ENCODE results near the gene CCNY.

The CCNY gene

DNA sequence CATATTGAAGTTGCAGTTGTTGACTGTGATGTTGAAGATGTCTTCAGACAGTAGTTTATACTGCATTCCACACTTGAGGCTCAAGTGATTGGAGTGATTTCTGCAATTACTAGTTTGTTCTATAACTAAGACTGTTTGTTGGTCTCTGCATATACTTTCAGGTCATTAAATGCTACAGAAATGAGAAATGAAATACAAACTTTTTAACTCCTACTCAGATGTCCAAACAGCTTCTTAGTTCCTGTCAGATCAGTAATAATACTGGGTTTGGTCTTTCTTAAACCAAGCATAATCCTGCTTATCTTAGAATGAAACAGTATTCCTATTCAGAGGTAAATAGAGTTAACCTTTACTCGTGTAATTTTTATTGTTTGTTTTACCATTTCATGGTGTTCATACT is 115.9 kb downstream of the CCNY start:
- no peak for DNase-seq (ENCODE audit: low read depth in 2 of 2)

DNA sequence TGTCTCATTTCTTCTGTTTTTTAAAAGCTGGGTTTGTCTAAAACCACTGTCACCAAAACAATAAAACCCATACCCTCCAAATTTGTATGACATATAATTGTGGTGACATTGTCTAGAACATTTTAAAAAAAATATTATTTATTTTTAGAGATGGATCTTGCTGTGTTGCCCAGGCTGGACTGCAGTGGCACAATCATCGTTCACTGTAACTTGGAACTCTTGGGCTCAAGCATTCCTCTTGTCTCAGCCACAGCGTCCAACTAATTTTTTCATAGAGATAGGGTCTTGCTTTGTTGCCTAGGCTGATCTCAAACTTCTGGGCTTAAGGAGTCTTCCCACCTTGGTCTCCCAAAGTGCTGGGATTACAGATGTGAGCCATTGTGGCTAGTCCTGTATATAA is 116.5 kb downstream of the CCNY start:
- DNase-seq (ENCODE audit: low read depth in 2 of 2) = no peak

DNA sequence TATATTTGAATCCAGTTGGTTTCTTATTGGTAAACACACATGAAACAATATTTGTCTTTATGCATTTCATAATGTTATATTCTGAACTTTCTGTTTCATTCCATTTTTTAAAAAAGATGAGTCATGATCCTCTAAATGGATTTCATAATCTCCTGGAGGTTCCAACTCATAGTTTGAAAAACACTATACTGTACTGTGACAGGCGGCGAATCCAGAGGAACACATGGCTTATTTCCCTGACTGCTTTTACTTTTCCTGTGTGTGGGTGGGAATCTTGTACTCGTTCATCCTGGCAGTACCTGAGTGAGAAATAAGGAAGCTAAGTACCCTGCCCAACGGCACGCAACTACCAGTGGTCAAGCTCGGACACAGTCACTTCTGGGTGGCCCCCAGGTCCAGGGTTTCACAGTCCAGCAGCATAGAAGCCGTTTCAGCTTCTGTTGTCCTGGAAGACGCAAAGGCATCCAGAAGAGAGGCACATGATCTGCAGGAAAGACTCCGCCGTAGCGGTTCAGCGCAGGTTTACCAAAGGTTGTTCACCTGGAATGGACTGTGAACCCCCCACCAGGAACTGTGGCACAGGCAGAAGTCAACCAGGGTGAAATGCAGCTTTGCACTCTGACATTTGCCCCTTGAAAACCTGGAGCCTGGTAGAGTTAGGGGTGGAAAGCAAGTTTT is 117.7 kb downstream of the CCNY start:
- DNase-seq (ENCODE audit: low read depth in 2 of 2) = no peak

DNA sequence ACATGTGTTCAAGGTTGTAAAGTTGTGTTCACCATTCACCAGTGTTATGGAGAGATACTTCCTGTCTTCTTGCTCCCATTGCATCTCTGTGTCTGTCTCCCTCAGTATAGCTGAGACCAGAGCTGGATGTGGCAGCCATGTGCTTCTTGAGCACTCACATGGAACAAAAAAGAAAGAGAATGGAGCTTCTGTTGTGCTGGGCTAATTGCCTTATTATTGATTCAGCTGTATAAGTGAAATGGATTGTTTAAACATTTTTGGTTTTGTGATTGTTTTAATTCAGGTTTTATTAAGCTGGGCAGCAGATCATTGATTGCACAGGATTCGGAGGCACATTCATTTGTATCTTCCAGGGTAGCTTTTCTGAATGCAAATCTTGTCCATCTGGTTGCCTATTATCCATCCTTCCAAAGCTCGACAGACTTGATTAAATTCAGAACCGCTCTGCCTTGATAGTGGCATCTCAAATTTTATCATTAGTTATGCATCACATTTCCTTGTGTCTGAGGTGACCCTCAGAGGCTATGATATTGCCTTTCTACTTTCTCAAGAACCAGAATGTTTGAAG is 119.9 kb downstream of the CCNY start:
- DNase-seq (ENCODE audit: low read depth in 2 of 2) = no peak

DNA sequence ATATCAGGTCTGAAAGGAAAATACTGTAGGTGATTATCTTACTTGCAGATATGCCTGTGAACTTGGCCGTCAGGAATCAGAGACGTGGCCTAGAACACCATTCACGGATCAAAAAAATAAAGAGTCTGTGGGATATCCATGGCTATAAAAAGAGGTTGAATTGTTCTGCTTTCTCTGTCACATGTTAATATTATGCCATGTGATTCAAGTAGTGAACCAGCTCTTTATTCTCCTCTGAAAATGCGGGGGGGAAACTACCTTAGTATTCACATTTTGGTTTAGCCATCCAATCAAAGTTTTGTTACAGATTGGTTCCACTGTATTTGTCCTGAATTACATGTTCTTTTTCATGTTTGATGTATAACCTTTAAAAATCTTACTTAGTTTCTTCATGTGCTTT is 120.5 kb downstream of the CCNY start:
- DNase-seq (ENCODE audit: low read depth in 2 of 2) = no peak

DNA sequence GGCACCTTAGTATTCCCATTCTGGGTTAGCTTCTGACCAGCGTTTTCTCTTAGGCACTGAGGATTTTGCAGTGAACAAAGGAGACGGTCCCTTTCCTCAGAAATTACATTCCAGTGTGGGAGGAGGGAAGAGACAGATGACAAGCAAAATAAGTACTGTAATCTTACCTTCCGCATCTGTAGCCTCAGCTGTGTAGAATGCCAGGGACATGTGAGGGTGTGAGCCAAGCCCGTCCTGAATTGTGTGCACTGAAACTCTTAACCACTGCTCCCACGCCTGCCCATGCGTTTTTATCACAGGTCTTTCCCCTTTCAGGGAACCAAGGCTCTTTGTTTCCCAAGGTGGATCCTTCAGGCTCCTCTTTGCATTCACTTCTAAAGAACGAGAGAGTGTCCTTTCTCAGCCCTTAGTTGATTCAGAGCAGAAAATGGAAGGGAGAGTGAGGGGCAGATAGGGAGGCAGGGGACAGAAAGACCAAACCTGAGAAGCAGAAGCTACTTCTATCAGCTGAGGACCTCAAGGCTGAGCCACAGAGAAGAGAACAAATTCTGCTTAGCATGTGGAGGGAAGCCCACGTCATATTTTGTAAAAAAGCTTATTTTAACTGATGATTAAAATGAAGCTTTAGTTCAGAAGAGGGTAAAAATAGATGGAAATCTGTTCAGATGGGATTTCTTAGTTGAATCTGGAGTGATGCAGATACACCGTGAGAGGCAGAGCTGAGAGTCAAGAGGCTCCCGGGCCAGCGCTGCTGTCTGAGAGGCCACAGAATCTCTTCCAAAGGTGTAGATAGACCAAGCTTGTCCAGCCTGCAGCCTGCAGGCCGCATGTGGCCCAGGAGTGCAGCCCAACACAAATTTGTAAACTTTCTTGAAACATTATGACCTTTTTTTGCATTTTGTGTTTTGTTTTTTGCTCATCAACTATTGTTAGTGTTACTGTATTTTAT is 122.5 kb downstream of the CCNY start:
- DNase-seq (ENCODE audit: low read depth in 2 of 2) = no peak

DNA sequence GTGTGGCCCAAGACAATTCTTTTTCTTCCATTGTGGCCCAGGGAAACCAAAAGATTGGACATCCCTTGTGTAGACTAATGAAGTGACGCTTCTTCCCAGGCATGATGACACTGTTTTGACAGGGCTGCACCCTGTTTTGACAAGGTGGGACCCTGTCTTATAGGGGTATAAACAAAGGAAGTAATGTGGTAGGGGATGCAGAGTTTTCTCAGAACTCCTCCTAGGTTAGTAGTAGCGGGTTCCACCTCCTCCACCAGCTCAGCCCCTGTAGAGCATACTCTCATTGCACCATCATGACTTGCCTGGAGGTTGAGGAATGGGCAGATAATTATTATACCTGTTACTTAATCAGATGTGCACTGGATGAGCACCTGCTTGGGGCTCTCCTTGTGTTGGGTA is 123.1 kb downstream of the CCNY start:
- no peak for DNase-seq (ENCODE audit: low read depth in 2 of 2)

DNA sequence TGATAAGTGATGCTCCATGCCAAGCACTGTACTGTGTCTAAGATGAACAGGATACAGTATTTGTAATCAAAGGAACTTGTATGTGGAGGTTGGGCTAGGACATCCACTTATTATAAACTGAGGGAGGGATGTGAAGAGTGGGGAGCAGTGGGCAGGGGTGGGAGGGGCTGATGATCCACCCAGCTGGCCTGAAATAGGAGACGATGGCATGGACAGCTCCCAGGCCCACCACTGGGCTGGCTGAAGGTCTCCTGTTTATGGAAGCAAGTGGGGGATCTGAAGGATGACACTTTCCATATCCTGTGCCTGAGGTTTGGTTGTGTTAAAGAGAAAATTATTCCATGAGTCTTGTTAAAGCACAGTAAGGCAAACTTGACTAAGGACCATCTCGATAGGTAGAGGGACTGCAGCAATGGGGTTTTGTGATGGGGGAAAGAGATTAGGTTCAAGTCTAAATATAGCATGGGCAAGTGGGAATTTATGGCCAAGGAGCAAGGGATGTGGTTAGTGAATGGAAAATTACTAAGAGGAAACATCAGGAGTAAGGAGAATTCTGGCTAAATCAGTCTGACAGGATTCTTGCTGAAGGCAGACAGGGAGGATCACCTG is 124.6 kb downstream of the CCNY start:
- no peak for DNase-seq (ENCODE audit: low read depth in 2 of 2)

DNA sequence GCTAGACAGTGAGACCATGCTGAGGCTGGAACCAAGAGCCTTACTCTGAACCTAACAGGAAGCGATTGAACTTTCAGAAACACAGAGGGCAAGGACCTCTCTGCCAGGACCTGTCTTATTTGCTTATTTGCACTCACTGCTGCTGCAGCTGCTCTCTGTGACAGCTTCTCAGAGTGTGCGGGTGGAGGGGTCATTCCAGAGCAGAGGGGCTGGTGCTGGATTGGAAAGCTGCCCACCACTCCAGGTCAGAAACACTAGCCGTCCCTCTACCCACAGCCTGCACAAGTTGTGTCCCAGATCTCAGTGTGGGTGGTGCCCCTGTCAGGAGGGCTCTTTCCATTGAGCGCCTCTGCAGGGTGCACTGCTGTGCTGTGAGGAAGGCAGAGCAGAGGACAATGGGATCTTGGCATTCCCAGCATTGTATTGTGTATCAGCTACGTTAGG is 126.2 kb downstream of the CCNY start:
- no peak for DNase-seq (ENCODE audit: low read depth in 2 of 2)

DNA sequence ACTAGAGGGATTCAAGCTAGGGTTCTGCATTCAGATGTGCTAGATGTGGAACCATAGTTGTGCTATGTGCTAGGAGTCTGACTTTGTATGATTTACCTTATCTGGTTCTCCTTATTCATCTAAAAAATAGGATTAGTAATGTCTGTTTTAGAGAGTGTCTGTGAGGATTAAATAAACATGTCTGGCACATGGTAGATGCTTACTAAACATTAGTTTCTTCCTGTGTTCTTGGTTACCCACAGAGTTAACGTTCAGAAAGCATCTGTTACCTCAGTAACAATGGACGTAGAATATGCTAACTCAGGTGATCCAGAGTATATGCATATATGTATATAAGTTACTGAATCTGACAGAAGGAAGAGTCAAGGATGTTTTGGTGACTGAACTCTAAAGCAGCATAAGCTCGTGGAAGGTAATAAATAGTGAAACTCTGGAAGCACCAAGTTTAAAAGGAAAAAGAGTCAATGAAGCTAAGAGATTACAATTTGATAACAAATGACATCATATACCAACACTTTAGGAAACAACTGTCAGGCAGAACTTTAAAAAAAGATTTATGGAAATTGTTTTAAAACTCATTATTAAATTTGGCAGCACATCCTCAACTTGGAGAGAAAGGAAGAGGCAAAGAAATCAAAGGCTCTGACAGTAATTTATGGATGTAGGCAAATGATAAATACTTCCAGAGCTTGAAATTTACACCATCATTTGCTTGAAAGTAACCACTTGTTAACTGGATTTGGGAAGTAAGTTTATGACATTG is 127.0 kb downstream of the CCNY start:
- DNase-seq (ENCODE audit: low read depth in 2 of 2) = no peak

DNA sequence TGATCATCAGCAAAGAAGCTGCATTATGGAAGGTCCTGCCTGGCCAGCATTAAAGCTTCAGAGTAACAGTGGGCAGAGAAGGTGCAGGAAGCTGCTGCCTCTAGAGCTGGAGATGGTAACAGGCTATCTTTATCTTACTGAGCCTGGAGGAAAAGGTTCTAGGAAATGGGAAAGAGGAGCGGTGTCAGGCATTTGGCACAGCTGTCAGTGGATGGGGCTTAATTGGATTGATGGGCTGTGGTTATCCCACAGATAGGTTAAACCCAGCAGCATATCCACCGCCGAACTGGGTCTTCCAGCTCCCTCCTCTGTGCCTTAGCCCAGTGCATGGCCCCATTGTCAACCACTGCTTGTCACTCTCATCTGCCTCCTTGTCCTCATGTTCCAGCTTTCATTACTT is 127.6 kb downstream of the CCNY start:
- no peak for DNase-seq (ENCODE audit: low read depth in 2 of 2)

DNA sequence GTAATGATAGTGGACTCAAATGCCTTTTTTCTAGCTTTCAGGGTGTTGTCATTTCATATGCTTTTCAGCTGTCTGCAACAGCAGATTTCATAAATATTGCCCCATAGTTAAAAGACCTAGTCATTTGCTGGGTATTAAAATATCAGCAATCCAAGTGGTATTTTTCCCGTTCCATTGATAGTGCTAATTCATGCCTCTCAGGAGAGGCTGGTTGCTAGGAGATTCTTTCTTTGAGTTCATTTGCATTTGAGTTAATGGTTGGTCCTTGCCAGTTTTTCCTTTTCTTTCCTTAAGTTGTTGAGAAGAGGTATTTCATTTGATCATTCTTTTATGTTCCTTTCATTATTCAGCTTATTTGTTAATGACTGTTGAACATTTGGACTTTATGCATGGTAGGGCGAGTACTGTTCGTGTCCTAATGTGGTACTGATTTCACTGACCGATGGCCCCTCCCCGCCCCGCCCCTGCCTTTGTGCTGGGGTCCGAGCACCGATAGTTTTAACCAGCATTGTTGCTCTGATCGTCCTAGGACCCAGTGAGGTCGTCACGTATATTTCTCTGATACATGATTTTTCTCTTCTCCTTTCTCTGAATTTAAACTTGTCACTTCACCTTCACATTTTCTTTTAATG is 128.6 kb downstream of the CCNY start:
- no peak for DNase-seq (ENCODE audit: low read depth in 2 of 2)

DNA sequence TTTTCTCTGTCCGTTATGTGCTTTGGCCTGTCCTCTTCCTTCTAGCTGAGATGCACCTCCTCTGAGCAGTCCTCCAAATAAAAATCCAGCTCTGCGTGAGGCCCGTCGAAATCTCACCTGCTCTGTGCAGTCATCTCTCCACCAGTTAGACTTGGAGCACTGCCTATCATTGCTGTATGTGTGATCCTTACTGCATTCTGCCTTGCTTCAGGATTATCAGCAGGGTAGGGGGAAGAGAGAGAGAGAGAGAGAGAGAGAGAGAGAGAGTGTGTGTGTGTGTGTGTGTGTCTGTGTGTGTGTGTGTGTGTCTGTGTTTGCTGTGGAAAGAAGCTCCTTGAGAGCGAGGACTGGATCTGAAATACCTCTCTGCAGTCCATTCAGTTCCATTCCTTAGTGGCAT is 129.4 kb downstream of the CCNY start:
- DNase-seq (ENCODE audit: low read depth in 2 of 2) = no peak

DNA sequence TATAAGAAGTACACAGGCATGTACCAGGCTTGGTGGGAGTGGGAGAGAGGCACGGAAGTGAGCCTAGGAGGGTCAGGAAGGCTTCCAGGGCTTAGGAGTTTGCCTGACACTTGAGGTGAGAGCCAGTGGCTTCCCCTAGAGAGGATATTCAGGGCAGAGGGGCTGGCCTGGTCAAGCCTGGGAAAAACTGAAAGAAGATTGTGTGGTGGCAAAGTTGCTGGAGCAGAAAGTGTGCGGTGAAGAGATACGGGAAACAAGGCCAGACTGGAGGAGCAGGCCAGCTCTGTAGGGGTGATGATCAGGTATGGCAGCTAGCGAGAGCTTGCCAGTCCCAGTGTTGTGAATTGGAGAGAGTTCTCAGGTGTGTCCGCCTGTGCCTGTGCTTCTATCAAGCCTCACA is 129.9 kb downstream of the CCNY start:
- no peak for DNase-seq (ENCODE audit: low read depth in 2 of 2)

DNA sequence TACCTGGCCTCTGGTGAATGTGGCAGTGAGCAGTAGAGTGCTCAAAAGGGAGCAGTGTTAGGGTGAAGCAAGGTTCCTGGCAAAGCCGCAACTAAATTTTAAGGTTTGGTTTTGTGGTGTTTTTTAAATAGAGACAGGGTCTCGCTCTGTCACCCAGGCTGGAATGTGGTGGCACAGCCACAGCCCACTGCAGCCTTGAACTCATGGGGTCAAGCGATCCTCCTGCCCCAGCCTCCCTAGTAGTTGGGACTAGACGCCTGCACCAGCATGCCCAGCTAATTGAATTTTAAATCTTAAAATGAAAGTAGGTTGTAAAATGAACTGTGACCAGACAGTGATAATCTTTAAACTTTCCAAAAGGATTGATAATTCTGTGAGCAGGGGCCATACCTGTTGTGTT is 130.4 kb downstream of the CCNY start:
- DNase-seq (ENCODE audit: low read depth in 2 of 2) = no peak

DNA sequence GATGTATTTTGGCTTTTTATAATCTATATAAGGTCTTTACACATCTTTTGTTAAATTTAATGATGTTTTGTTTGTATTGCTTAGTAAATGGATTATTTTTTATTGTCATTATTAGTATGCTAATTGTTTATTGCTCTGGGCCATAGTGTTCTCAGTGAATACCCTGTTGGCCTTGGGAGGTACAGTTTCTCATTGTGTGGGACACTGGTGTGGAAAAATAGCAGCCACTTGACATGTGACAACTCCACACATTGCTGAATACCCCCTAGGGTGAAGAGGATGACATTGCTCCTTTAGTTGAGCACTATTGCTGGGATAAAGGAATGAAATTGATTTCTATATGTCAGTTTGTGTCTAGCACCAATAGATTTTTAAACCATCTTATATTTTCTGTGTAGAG is 130.9 kb downstream of the CCNY start:
- DNase-seq (ENCODE audit: low read depth in 2 of 2) = no peak

DNA sequence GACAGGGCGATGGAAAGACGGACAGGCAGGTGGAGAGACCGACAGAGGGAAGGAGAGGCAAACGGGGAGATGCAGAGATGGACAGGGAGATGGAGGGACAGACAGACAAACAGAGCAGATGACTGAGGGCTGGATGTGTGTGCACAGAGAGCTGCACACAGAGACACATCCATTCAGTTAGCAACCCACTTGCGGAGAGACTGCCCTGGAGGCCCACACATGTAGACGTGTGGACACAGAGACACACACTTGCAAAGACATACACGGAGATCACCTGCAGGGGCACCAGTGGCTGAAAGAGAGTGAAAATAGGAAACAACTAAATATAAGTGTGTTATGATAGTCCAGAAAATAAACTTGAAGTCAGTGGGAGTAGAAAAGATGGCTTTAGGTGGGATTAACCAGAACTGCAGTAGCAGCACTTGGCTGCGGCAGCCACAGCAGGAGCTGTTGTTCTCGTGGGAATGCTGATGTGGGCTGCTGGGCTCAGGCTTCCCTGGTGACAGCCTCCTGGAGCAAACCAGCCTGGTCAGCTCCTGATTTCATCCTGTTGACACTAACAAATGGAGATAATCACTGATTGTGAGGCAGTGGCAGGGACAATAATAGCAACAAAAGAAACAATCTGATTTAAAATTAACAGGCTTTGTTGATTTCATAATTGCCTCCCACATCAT is 134.1 kb downstream of the CCNY start:
- no peak for DNase-seq (ENCODE audit: low read depth in 2 of 2)

DNA sequence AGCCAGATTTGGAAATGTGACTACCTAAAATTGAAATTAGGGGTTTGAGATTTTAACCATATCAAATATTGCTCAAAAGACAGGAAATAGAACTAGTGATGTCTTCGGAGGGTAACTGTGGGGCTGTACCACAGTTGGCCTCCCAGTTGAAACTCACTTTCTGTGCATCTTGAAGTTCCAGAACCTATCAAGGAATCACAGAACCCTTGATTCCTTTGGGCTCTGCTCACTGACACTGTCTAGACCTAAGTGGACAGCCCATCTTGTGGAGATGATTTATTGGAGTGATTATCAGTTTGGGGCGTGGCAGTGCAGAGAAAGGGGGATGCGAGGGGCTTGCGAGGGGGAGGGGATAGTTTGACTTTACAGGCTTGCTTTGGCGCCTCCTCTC is 134.6 kb downstream of the CCNY start:
- no peak for DNase-seq (ENCODE audit: low read depth in 2 of 2)

DNA sequence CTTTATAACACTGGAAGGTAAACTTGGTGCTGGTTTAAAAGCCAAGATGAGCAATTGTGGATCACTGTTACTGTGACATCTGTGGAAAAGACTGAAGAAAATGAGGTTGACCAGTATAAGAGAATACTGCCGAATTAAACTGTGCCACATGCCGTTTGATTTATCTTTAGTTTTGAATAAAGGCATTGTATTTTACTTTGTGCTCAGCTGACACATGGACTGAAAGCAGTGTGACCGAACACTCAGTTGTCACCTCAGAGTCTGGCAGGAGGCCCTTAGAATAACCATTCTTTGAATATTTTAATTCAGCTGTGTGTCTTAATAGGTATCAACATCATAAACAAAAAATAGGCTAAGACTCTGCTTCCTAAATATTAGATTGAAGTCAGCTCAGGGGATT is 135.1 kb downstream of the CCNY start:
- DNase-seq (ENCODE audit: low read depth in 2 of 2) = no peak

DNA sequence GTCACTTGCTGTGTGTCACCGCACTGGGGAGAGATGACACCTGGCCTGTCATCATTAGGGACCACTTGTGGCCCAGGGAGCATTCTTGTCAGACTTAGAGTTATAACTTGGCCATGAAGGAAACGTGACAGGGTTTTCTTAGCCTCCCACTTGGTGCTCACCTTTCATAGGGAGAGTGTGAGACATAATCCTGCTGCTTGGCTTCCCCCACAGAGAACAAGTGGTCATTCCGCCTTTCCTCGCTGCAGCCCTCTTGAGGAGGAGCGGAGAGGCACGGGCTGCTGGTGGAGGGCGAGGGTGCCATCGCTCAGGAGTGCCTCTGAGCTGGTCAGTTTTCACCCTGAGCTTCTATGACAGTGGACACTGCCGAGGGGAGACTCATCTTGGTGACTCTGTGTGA is 143.8 kb downstream of the CCNY start:
- DNase-seq (ENCODE audit: low read depth in 2 of 2) = no peak

DNA sequence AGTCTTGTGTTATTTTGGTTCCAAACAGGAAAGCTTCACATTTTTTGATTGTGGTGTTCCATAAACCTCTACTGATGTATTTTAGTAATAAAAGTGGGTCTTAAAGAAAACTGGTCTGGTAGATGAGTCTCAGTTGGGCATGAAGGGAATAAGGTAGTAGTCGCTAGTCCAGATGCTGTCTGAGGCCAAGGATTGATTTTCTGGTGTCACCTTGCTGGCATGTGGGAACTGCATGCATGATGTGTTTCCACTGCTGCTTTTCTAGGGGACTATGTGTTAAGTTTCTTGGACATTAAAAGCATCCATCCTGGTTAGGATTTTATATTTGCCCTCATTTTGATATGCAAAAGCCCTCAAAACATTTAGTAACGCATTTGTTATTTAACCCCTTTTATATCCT is 145.1 kb downstream of the CCNY start:
- no peak for DNase-seq (ENCODE audit: low read depth in 2 of 2)

Data from fibroblast of skin of left biceps (primary cell).